Measurements from ENCODE around the gene HAND1. TPM values are rescaled to one million over a fixed set of nuclear protein-coding genes. Genes with fewer than 3 reads are reported as not detected.

The HAND1 gene
- 0.21 TPM for total RNA-seq
- long read RNA-seq: 0 reads

DNA sequence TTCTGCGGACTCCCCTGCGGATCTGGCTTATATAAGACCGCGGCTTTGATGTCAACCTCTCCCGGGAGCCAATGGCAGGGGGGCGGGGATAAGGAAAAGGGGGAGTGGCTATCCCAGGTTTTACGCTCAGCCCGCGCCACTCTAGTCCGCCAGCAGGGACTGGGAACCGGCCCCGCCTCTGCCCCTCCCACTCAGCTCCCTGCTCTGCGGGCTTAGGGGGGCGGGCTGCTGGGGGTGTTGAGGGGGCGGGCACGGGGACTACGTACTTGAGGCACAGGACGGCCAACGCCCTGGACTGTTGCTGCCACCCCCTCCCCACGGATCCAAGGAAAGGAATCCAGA, at the start of gene HAND1:
HAND1 (minus strand) TSS at position 4 of the 342 bp plus-strand sequence. CDS start 219 bp downstream, outside the sequence.
- intact Hi-C loops (cut with DNase I): no loop called here
- Histone ChIP-seq H3K4me1 (peaks cover 73% of the 10 kb centered on the region), H3K9me3 (no peaks in the 10 kb centered on the region), H3K36me3 (no peaks in the 10 kb centered on the region), H3K27me3 (ENCODE audit: low read depth) (peaks cover 100% of the 10 kb centered on the region), H3K4me3 (peak within 1 kb of the TSS; percentile 38), H3K27ac (no peak within 1 kb of the TSS)
- TF ChIP-seq, protein P1, sequence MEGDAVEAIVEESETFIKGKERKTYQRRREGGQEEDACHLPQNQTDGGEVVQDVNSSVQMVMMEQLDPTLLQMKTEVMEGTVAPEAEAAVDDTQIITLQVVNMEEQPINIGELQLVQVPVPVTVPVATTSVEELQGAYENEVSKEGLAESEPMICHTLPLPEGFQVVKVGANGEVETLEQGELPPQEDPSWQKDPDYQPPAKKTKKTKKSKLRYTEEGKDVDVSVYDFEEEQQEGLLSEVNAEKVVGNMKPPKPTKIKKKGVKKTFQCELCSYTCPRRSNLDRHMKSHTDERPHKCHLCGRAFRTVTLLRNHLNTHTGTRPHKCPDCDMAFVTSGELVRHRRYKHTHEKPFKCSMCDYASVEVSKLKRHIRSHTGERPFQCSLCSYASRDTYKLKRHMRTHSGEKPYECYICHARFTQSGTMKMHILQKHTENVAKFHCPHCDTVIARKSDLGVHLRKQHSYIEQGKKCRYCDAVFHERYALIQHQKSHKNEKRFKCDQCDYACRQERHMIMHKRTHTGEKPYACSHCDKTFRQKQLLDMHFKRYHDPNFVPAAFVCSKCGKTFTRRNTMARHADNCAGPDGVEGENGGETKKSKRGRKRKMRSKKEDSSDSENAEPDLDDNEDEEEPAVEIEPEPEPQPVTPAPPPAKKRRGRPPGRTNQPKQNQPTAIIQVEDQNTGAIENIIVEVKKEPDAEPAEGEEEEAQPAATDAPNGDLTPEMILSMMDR (IDR thresholded peaks at IDR 0.05): no peak
- ATAC-seq: peak; percentile 37 to 66
- DNase-seq: peak; percentile 56

DNA sequence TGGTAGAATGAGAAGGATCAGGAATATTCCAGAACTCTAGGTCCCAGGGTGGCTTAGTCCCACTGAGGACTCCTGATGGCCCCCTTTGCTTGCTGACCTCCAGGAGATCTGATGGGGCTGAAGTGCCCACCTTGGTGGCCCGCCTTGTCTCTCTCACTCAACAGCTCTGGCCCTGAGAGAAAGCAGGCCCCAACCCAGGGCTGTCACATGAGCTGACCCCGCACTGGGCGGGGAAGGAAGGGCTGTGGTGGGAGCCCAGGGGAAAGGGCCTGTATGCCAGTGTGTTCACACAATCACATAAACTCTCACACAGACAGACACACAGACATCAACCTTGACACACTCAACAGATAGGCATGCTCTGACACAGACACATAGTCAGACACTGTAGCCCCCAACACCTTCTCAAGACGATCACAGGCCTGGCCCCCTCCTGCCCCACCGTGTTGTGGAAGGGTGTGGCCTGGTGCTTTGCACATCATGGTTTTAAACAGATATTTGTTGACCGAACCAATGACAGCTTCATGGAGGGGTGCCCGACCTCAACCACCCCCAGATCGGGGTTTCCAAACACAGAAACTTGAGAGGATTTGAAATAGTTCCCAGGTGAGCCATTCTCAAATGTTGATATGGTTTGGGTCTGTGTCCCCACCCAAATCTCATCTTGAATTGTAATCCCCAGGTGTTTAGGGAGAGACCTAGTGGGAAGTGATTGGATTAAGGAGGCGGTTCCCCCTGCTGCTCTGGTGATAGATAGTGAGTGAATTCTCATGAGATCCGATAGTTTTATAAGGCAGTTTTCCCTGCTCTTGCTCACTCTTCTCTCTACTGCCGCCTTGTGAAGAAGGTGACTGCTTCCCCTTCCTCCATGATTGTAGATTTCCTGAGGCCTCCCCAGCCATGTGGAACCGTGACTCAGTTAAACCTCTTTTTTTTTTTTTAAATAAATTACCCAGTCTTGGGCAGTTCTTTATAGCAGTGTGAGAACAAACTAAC, 48.5 kb upstream of the HAND1 start:
- no peaks in the 10 kb centered on the region for H3K9me3 ChIP-seq
- no peak overlapping the region for H3K27ac ChIP-seq
- H3K27me3 ChIP-seq (ENCODE audit: low read depth): peaks cover 4% of the 10 kb centered on the region
- H3K4me1 ChIP-seq: no peaks in the 10 kb centered on the region
- H3K36me3 ChIP-seq: no peaks in the 10 kb centered on the region
- DNase-seq (no peak), ATAC-seq (no peak)
- intact Hi-C loops (cut with DNase I): no loop called here
- TF ChIP-seq, protein P1 (IDR thresholded peaks at IDR 0.05): no peak
- no peak overlapping the region for H3K4me3 ChIP-seq

DNA sequence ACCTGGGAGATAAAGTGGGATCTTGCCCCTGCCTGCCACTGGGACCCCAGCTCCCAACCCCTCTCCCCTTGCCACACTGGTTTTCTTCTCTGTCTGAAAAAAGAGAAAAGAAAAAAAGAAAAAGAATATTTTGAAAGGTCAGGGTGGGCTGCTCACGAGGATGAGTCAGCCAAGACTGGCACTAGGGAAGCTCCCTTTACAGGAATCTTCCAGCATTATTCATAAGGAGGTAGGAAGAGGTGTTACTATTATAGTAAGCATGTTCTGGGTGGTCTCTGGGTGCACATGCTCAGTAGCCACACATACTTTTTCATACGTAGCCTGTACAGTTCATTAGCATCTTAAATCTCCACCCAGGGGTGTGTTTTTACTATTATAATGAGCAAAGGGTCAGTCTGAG, 46.8 kb upstream of the HAND1 start:
- Histone ChIP-seq H3K36me3 (no peaks in the 10 kb centered on the region), H3K27me3 (ENCODE audit: low read depth) (peaks cover 19% of the 10 kb centered on the region), H3K4me3 (no peak overlapping the region), H3K27ac (no peak overlapping the region), H3K4me1 (no peaks in the 10 kb centered on the region), H3K9me3 (no peaks in the 10 kb centered on the region)
- ATAC-seq (no peak), DNase-seq (no peak)
- TF ChIP-seq, protein P1 (IDR thresholded peaks at IDR 0.05): no peak
- intact Hi-C loops (cut with DNase I): no loop called here

DNA sequence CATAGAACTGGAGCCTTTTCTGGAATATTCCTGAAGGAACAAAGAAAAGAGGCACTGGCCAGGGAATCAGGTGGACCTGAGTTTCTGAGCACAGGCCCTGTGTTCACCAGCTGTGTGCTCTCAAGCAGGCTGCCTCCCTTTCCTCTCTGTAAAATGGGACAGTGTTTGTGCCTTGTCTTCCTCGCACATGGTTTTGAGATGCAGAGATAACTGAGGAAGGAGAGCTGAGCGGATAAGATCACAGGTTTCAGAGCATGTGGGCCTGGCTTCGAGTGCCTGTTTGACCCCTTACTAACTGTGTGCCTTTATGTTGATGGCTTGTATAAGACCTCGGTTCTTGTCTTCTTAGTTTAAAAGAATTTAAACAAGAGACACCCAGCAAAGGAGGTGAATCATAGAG, 46.2 kb upstream of the HAND1 start:
- intact Hi-C loops (cut with DNase I): no loop called here
- Histone ChIP-seq H3K9me3 (no peaks in the 10 kb centered on the region), H3K27ac (no peak overlapping the region), H3K27me3 (ENCODE audit: low read depth) (peaks cover 21% of the 10 kb centered on the region), H3K4me1 (no peaks in the 10 kb centered on the region), H3K4me3 (no peak overlapping the region), H3K36me3 (no peaks in the 10 kb centered on the region)
- ATAC-seq (no peak), DNase-seq (no peak)
- TF ChIP-seq, protein P1 (IDR thresholded peaks at IDR 0.05): no peak

DNA sequence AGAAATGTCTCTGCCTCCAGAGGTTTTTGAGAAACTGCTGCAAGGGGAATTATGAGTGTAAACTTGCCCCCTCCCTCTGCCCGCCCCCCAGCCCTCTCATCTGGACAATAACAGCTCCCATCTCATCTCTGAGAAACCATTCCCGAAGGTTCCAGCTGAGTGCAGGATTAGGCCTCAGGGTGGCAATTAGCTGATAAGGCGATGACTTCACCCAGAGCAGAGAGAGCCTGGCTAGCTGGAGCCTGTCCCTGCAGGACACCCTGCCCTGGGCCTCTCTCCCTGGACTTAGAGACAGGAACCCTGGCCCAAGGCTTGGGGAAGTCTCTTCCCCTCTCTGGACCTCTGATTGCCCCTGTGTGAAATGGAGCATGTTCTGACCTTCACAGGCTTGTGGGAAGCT, 45.7 kb upstream of the HAND1 start:
- intact Hi-C loops (cut with DNase I): no loop called here
- no peak overlapping the region for H3K27ac ChIP-seq
- no peaks in the 10 kb centered on the region for H3K9me3 ChIP-seq
- no peak for ATAC-seq
- DNase-seq: no peak
- H3K4me3 ChIP-seq: no peak overlapping the region
- TF ChIP-seq, protein P1 (IDR thresholded peaks at IDR 0.05): no peak
- H3K27me3 ChIP-seq (ENCODE audit: low read depth): peaks cover 21% of the 10 kb centered on the region
- no peaks in the 10 kb centered on the region for H3K36me3 ChIP-seq
- H3K4me1 ChIP-seq: no peaks in the 10 kb centered on the region
